ENCODE data around the gene ABLIM2.

DNA sequence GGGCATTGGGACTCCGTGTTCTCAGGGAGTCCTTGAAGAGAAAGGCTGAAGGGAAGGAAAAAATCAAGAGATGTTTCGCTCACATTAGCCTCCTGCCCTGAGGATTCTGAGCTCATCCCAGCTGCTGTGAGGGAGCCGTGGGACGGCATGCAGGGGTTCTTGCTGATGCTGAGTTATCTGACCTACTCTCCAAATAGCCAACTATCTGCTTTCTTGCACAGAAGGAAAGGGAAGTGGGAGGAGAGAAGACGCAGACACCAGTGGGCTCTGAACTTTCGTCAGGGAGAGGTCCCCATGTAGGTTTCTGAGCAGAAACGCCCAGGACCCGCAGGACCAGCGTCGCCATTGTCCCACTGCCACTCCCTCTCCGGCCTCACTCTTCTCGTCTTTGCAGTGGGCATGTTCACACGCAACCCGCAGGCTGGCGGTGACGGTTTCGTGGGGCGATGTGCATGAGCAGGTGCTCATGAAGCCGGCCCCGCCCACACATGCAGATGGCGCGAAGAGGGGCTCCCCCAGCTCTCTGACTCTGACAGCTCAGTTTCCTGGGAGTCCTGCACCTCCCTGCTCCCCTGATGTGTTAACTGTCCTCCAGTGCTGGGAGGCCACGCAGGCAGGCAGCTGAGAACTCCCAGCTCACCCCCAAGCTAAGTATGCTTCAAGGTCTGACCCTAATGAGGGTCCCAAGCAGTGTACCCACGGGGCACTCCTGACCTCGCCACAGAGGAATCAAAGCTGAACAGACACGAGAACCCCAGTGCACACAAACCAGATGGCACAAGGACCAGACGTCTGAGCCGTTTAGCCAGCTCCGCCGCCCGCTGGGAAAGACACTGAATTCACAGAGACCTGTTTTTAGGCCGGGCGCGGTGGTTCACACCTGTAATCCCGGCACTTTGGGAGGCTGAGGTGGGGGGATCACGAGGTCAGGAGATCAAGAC lies 13.6 kb upstream of the ABLIM2 start:
- no peak for TF ChIP-seq CTCF (conservative IDR thresholded peaks at IDR 0.05; ENCODE audit: low read depth, low read length)
- no peak for TF ChIP-seq POLR2A (IDR thresholded peaks at IDR 0.05; ENCODE audit: low read depth, low read length)
- TF ChIP-seq NFE2L2 (IDR thresholded peaks at IDR 0.05; ENCODE audit: low read depth, low read length), result no peak
- TF ChIP-seq BHLHE40 (IDR thresholded peaks at IDR 0.05; ENCODE audit: low read depth, low read length), result no peak
- TF ChIP-seq RAD21 (IDR thresholded peaks at IDR 0.05; ENCODE audit: low read length), result no peak
- no peak for TF ChIP-seq CEBPB (IDR thresholded peaks at IDR 0.05; ENCODE audit: low read depth, low read length)
- TF ChIP-seq FOS (IDR thresholded peaks at IDR 0.05; ENCODE audit: low read depth, low read length), result no peak
- TF ChIP-seq, protein P1, sequence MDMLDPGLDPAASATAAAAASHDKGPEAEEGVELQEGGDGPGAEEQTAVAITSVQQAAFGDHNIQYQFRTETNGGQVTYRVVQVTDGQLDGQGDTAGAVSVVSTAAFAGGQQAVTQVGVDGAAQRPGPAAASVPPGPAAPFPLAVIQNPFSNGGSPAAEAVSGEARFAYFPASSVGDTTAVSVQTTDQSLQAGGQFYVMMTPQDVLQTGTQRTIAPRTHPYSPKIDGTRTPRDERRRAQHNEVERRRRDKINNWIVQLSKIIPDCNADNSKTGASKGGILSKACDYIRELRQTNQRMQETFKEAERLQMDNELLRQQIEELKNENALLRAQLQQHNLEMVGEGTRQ (IDR thresholded peaks at IDR 0.05; ENCODE audit: low read depth, low read length), result no peak
- TF ChIP-seq MXI1 (IDR thresholded peaks at IDR 0.05; ENCODE audit: borderline replicate concordance, low read depth, low read length), result no peak
- TF ChIP-seq, protein P2, sequence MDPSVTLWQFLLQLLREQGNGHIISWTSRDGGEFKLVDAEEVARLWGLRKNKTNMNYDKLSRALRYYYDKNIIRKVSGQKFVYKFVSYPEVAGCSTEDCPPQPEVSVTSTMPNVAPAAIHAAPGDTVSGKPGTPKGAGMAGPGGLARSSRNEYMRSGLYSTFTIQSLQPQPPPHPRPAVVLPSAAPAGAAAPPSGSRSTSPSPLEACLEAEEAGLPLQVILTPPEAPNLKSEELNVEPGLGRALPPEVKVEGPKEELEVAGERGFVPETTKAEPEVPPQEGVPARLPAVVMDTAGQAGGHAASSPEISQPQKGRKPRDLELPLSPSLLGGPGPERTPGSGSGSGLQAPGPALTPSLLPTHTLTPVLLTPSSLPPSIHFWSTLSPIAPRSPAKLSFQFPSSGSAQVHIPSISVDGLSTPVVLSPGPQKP (IDR thresholded peaks at IDR 0.05; ENCODE audit: borderline replicate concordance, low read depth, low read length), result no peak
- TF ChIP-seq MAFK (IDR thresholded peaks at IDR 0.05; ENCODE audit: low read depth, low read length), result no peak
- no peak for TF ChIP-seq SMC3 (IDR thresholded peaks at IDR 0.05; ENCODE audit: low read depth, low read length)
- TF ChIP-seq RFX5 (IDR thresholded peaks at IDR 0.05; ENCODE audit: low read depth, low read length), result no peak
- TF ChIP-seq CHD1 (IDR thresholded peaks at IDR 0.05; ENCODE audit: low read depth, low read length), result no peak
